Immature natural killer cell (primary cell): ENCODE measurements around the gene IL12RB2. TPM values are rescaled to one million over a fixed set of nuclear protein-coding genes. Genes with fewer than 3 reads are reported as not detected.
"Not testable (repeated sequence)": the region's sequence is repeated elsewhere in the genome, so short reads cannot be mapped to it uniquely, and the experiment has no call there.

Experiments used
- DNase-seq, 3 donors: peaks; one replicate each; pipeline ENCODE4 v3.0.0; 2022; ENCODE audit warnings: mixed read lengths in 1 of 3
- H3K27ac Mint-ChIP-seq, 6 donors: one replicate each; pipeline ENCODE4 v1.8.0; 2020; ENCODE audit warnings: mixed read lengths in 6 of 6, mild to moderate bottlenecking in 5 of 6, inconsistent platforms in 4 of 6, moderate library complexity in 3 of 6
- H3K27me3 Mint-ChIP-seq, 3 donors: one replicate each; pipeline ENCODE4 v1.8.0; 2020 to 2021; ENCODE audit warnings: low read depth in 3 of 3, mild to moderate bottlenecking in 3 of 3, mixed read lengths in 3 of 3, moderate library complexity in 3 of 3, inconsistent platforms in 1 of 3
- H3K36me3 Mint-ChIP-seq, 3 donors: one replicate each; pipeline ENCODE4 v1.8.0; 2020; ENCODE audit warnings: mixed read lengths in 3 of 3, inconsistent platforms in 2 of 3, mild to moderate bottlenecking in 2 of 3
- H3K4me1 Mint-ChIP-seq, 2 donors: one replicate each; pipeline ENCODE4 v1.8.0; 2020; ENCODE audit warnings: inconsistent platforms in 2 of 2, mild to moderate bottlenecking in 2 of 2, mixed read lengths in 2 of 2, moderate library complexity in 1 of 2
- H3K4me3 Mint-ChIP-seq, 5 donors: one replicate each; pipeline ENCODE4 v1.8.0; 2020; ENCODE audit warnings: mild to moderate bottlenecking in 5 of 5, mixed read lengths in 5 of 5, inconsistent platforms in 3 of 5, moderate library complexity in 3 of 5
- H3K9me3 Mint-ChIP-seq, 6 donors: one replicate each; pipeline ENCODE4 v1.8.0; 2020; ENCODE audit warnings: mild to moderate bottlenecking in 6 of 6, mixed read lengths in 6 of 6, inconsistent platforms in 4 of 6, moderate library complexity in 3 of 6
- polyA plus RNA-seq, 3 donors: library from polyadenylated mRNA; unstranded; fragments of 300-500 nt; fragmentation: Illumina TruSeq; gene quantifications; one replicate each; pipeline ENCODE4 v1.2.3, GENCODE V29; 2021

The IL12RB2 gene
- polyA plus RNA-seq, 3 donors from 2014 or later: 33.3 to 68.1 (median 40.5) TPM

GRCh38 chr1:67440339-67440738 is 132.7 kb downstream of the IL12RB2 start:
- Mint-ChIP-seq H3K9me3 (no peaks in the 10 kb centered on the region), H3K27ac (no peak overlapping the region), H3K27me3 (peaks cover 0 to 3% (median 2%) of the 10 kb centered on the region in 3 donors), H3K4me1 (no peaks in the 10 kb centered on the region), H3K4me3 (no peak overlapping the region), H3K36me3 (no peaks in the 10 kb centered on the region)
- no peak for DNase-seq

- no peak for DNase-seq
- H3K4me1 Mint-ChIP-seq: no peaks in the 10 kb centered on the region
- peaks cover 0 to 4% (median 3%) of the 10 kb centered on the region in 3 donors for H3K27me3 Mint-ChIP-seq
- no peaks in the 10 kb centered on the region for H3K9me3 Mint-ChIP-seq
- H3K27ac Mint-ChIP-seq: no peak overlapping the region
- no peak overlapping the region for H3K4me3 Mint-ChIP-seq
- no peaks in the 10 kb centered on the region for H3K36me3 Mint-ChIP-seq
Observed at GRCh38 chr1:67441183-67441582, 133.5 kb downstream of the IL12RB2 start.

- Mint-ChIP-seq H3K9me3 (no peaks in the 10 kb centered on the region), H3K36me3 (no peaks in the 10 kb centered on the region), H3K27ac (no peak overlapping the region), H3K4me3 (no peak overlapping the region), H3K27me3 (peaks cover 0 to 4% (median 3%) of the 10 kb centered on the region in 3 donors), H3K4me1 (no peaks in the 10 kb centered on the region)
- DNase-seq: no peak
Observed at GRCh38 chr1:67441739-67442281, 134.1 kb downstream of the IL12RB2 start.

GRCh38 chr1:67446014-67446413 is 138.3 kb downstream of the IL12RB2 start:
- DNase-seq, H3K4me1 Mint-ChIP-seq, H3K27ac Mint-ChIP-seq, H3K36me3 Mint-ChIP-seq, H3K9me3 Mint-ChIP-seq, H3K27me3 Mint-ChIP-seq, H3K4me3 Mint-ChIP-seq: not testable (repeated sequence)

Other genes starting within 250 kb of the IL12RB2 start
- not detected for gene C1orf141, start 172.9 kb upstream of the IL12RB2 start, polyA plus RNA-seq
- gene IL23R, start 141.4 kb upstream of the IL12RB2 start, polyA plus RNA-seq: 1 to 10 TPM in 1 of 3 donors, under 1 TPM in 2; 0.12 to 1.4 (median 0.23) TPM
- 100 to 1,000 TPM in 2 of 3 donors, 10 to 100 TPM in 1; 92.1 to 162 (median 125) TPM for gene SERBP1, start 122.5 kb downstream of the IL12RB2 start, polyA plus RNA-seq